ENCODE data around the gene SNX20.

The SNX20 gene

GRCh38 chr16:50632927-50633800 lies 47.9 kb downstream of the SNX20 start:
- DNase-seq = no peak

GRCh38 chr16:50631985-50632576 lies 49.0 kb downstream of the SNX20 start:
- DNase-seq = no peak

DNA sequence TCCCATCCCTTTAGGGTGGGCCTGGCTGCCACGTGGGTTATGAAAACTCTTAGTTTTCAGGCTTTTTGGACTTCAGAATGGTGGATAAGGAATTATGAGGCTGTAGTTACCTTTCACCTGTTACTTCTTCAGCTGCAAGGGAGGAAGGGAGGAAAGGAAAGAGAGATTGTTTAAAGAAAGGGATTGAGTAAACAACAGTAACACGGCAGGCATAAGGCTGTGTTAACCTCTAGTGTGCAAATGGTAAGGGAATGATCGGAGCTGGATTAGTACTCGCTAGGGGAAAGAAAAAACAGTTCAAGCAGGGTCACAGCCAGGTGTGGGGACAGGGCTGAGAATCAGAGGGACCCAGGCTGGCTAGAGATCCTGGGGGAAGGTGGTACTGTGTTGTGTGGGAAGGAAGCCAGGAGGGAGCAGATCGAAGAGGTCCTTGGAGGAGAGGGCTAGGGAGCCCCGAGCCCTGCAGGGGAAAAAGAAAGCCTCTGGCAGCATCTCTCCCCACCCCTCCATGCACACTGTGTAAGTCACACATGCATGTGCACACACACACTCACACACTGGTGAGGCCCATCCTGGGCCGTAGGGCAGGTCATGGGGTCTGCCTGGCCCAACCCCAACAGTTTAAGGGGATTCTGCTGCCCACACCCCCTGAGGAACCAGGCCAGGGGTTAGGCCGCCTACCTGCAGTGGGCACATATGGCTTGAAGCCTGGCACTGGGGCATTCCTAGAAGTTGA lies 49.7 kb downstream of the SNX20 start:
- no peak for DNase-seq

DNA sequence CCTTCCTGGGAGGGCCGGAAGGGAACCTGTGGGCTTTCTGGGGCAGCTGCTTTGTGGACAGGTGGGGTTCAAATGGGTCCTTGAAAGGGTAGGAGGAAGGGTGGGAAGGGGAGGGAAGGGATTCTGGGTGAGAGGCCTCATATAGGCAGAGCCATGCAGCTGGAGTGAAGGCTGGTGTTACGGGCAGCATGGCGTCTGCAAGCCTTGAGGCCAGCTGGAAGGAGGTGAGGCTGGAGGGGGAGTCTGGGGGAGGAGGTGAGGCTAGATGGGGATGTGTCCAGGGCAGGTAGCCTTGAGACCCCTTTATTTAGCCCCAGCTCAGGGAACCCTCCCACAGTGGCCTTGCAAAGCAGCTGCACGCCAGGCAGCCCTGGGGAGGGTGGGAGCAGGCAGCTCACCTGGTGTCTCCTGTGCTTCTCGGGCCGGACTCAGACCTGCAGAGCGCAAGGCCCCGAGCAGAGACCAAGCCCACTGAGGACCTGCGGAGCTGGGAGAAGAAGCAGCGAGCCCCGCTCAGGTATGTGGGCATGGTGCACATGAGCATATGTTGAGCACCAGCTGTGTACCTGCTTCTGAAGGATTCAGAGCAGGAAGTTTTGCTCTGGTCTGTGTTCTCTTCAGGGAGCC lies 50.6 kb downstream of the SNX20 start:
- DNase-seq = no peak

DNA sequence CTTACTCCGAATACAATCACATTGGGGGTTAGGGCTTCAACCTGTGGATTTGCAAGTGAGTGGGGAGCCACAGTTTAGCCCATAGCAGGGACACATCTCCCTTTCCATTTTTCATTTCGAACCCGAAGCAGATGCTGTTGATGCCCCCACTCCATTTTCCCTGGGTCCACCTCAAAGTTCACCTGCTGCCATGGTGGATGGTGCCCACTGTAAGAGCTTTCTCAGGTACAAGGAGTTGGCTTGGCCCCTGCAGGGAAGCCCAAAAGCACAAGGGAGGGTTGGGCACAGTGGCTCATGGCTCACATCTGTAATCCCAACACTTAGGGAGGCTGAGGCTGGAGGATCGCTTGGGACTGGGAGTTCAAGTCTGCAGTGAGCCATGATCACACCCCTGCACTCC lies 51.8 kb downstream of the SNX20 start:
- DNase-seq = no peak

DNA sequence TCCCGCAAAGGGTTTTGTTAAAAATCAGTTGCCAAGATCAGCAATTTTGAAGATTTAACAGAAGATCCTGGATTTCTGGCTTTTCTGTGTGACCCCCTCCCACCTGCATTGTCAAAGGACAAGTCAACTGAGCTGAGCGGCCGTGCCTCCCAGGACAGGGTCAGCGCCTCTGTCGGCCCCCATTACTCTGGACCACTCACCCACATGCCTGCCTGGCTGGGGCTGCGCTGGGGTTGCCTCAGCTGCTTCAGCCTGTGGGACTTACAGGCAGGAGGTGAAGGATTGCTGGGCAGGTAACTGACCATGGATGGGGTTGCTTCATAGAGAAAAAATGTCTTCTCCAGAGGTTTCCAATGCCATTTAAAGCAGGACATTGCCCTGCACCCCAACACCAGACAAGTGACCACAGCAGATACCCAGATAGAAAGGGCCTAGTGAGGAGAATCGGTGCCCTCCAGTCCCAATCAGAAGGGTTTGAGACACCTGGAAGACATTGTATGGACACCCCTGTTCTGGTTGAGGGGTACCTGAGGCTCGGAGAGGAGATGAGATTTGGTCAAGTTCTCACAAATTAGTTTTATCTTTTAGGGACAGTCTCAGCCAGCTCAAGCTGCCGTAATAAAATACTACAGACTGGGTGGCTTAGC lies 52.8 kb downstream of the SNX20 start:
- no peak for DNase-seq

DNA sequence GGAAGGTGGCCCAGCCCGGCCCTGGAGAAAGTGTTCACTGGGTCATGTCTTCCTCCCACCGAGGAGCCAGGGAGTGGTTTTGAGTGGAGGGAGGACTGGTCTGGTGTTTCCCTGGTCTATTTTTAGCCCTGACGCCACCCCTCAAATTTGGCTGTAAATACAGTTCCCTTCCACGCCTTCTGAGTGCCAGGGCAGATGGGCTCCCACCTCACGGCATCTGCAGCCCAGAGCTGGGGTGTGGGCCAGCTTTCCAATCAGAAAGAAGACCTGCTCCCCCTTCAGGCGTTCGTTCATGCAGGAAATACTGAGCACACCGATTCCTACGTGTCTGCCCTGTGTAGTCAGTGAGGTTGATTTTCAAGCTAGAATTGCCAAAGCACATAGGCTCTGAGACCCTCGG lies 53.7 kb downstream of the SNX20 start:
- peak; percentile 72 for DNase-seq

GRCh38 chr16:50626868-50627267 lies 54.2 kb downstream of the SNX20 start:
- DNase-seq = peak; percentile 34

GRCh38 chr16:50625374-50625773 lies 55.7 kb downstream of the SNX20 start:
- DNase-seq = no peak

DNA sequence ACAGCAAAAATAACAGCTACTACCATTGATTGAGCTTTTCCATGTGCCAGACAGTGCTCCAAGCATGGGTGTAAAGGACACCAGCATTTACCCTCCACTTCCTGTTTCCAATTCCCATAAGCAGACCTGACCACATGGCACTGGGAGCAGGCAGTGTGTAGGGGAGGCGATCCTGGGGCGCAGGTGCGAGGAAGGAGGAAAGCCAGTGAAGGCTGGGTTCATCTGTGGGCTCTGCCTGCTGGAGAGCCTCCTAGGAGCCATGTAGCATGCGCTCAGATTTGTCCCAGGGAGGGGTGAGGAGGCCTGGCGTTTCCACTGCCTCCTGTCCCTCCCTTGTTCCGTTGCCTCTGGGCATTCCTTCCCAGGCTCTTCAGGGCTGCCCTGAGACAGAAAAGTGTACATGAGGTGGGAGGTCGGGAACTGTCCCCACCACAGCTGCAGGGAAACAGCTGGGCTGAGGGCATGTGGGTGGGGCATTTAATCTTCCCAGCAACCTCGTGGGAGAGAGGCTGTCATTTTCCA lies 56.6 kb downstream of the SNX20 start:
- DNase-seq = no peak

DNA sequence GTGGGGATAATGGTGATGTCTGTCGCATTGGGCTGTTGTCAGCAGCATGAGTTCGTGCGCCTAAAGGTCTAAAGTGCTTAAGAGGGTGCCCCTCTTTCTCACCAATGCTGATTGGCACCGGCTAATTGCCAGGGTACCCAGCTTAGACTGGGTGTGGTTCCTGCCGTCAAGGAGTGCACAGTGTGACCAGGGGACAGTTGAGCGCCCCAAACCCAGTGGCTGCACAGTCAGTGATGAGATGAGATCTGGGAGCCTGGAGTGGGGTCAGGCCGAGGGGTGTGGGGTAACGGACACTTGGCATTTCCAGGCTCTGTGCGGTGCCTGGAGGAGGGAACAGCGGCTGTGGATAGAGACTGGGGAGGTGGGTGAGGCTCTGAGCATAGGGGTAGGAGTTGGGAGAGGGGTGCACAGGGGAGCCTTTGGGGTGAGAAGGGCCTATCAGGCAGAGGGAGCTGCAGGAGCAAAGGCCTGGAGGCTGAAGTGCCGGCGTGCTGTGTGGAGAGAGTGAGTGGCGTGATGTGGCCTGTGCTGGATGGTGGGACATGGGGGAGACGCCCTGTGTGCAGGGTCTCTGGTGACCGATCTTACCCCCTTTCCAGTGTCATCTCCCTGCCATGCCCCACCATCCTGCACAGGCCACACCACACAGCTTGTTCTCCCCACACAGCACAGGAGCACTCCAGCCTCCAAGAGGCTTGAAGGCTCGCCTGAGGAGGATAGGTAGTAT lies 58.3 kb downstream of the SNX20 start:
- no peak for DNase-seq

DNA sequence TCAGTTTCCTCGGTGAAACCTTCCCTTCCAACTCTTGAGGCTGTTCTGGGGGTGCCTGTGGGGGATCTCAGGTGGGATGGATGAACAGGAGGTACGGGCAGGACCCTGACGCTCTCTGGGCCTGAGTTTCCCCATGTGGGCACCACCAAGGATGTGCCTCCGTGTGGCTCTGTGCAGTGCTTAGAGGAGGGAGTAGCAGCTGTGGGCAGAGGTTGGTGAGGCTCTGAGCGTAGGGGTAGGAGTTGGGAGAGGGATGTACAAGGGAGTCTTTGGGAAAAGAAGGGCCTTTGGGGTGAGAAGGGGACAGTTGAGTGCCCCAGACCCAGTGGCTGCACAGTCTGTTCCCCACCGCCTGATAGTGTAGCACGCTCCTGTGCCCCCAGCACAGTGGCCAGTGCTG lies 59.1 kb downstream of the SNX20 start:
- DNase-seq = no peak
